GM12878 (cell line): Measurements from ENCODE around the gene ADGRL3. TPM values are rescaled to one million over a fixed set of nuclear protein-coding genes. Genes with fewer than 3 reads are reported as not detected.

Source experiments
- ATAC-seq: fragments of 200-7000 bp; cut with Tn5 transposase; 3 replicates; pipeline ENCODE4 v1.9.1; 2020; ENCODE audit warnings: mild to moderate bottlenecking, moderate library complexity
- BruUV-seq: library from RNA; stranded (reverse); fragments of 400-500 nt; replicated peaks from 2 replicates; lab custom pipeline; 2021; lab: Mats Ljungman, UMichigan
- CTCF ChIA-PET: fragments of 300-600 bp; sonication (Branson Sonifier 250); formaldehyde crosslinking; extraction: SDS; loops from one replicate; lab custom pipeline; 2021; ENCODE audit warnings: inconsistent platforms; lab: Yijun Ruan, JAX
- POLR2A ChIA-PET: fragments of 350-600 bp; formaldehyde crosslinking; extraction: SDS; loops from one replicate; lab custom pipeline; 2021; ENCODE audit warnings: inconsistent platforms; lab: Charles Lee
- RAD21 ChIA-PET: fragments of 300-600 bp; sonication (Branson Sonifier 250); formaldehyde crosslinking; loops from one replicate; lab custom pipeline; 2023; ENCODE audit warnings: antibody characterized with exemption; ENCODE audit not compliant: unreplicated experiment; lab: Charles Lee
- SMC1A ChIA-PET: fragments of 300-600 bp; sonication (Branson Sonifier 250); formaldehyde crosslinking; loops from one replicate; lab custom pipeline; 2023; ENCODE audit not compliant: unreplicated experiment, uncharacterized antibody; lab: Charles Lee
- DNase-seq: peaks from one replicate; pipeline ENCODE4 v3.0.0-alpha.2; 2011; ENCODE audit warnings: low read depth, low spot score
- FAIRE-seq: peaks from 3 replicates; lab custom pipeline; 2011; peaks lifted over from hg19 to GRCh38; lab: Jason Lieb, UNC
- H2AFZ ChIP-seq: 2 replicates; pipeline ENCODE4 v1.6.0; 2011; ENCODE audit warnings: low read depth, low read length, control low read depth; ENCODE audit not compliant: control insufficient read depth
- H3K27ac ChIP-seq: 2 replicates; pipeline ENCODE4 v1.5.1; 2011; ENCODE audit warnings: control low read depth; ENCODE audit not compliant: control insufficient read depth, insufficient read depth
- H3K27me3 ChIP-seq, 2 experiments: replicated peaks in 1 of 2; 2 replicates each; pipeline versions ENCODE4 v1.6.0 to v1.6.1; 2011; ENCODE audit warnings: low read length in 1 of 2; ENCODE audit not compliant: control insufficient read depth in 2 of 2, insufficient read depth in 2 of 2
- H3K36me3 ChIP-seq, 2 experiments: 2 replicates each; pipeline ENCODE4 v1.5.1; 2011; ENCODE audit warnings: low read length in 1 of 2; ENCODE audit not compliant: control insufficient read depth in 2 of 2, insufficient read depth in 2 of 2
- H3K4me1 ChIP-seq: 2 replicates; pipeline ENCODE4 v1.6.1; 2011; ENCODE audit warnings: mild to moderate bottlenecking, low read length, moderate library complexity, mixed read lengths; ENCODE audit not compliant: control insufficient read depth, insufficient read depth
- H3K4me2 ChIP-seq: 2 replicates; pipeline ENCODE4 v1.6.0; 2011; ENCODE audit warnings: control low read depth; ENCODE audit not compliant: control insufficient read depth, insufficient read depth
- H3K4me3 ChIP-seq: fragments of 200-600 bp; sonication (generic); 2 replicates; pipeline ENCODE4 v1.5.1; 2016
- H3K79me2 ChIP-seq: 2 replicates; pipeline ENCODE4 v1.6.0; 2011; ENCODE audit warnings: low read length; ENCODE audit not compliant: control insufficient read depth, insufficient read depth
- H3K9ac ChIP-seq: 2 replicates; pipeline ENCODE4 v1.8.0; 2011; ENCODE audit warnings: low read length, control low read depth, mixed read lengths; ENCODE audit not compliant: control insufficient read depth, insufficient read depth
- H3K9me3 ChIP-seq: replicated peaks from 3 replicates; pipeline ENCODE4 v1.5.1; 2011; ENCODE audit warnings: mild to moderate bottlenecking, low read length; ENCODE audit not compliant: control insufficient read depth, insufficient read depth
- H4K20me1 ChIP-seq: 2 replicates; pipeline ENCODE4 v1.6.0; 2011; ENCODE audit not compliant: control insufficient read depth, insufficient read depth
- BCL3 ChIP-seq: IDR thresholded peaks from 2 replicates; pipeline ENCODE4 v1.6.1; 2011; ENCODE audit warnings: borderline replicate concordance, low read depth, mild to moderate bottlenecking, moderate library complexity, low read length; ENCODE audit not compliant: insufficient read depth, poor library complexity, severe bottlenecking
- BHLHE40 ChIP-seq, 2 experiments: fragments of 450-650 bp in 1 of 2; IDR thresholded peaks; 2 replicates each; pipeline ENCODE4 v1.6.1; 2011 to 2017; ENCODE audit warnings: low read depth in 2 of 2, borderline replicate concordance in 1 of 2, improper control_type of control experiment in 1 of 2, low read length in 1 of 2, mild to moderate bottlenecking in 1 of 2
- EZH2 ChIP-seq: IDR thresholded peaks from 2 replicates; pipeline ENCODE4 v1.6.1; 2012; ENCODE audit warnings: low read depth, mild to moderate bottlenecking, control low read depth, inconsistent platforms, low read length, borderline replicate concordance; ENCODE audit not compliant: control insufficient read depth
- GABPA ChIP-seq: IDR thresholded peaks from 2 replicates; pipeline ENCODE4 v1.6.1; 2014; ENCODE audit warnings: antibody characterized with exemption, low read depth, mild to moderate bottlenecking, inconsistent platforms
- SPI1 ChIP-seq: IDR thresholded peaks from 2 replicates; pipeline ENCODE4 v1.6.1; 2011; ENCODE audit warnings: low read depth, mild to moderate bottlenecking, low read length, moderate library complexity, borderline replicate concordance; ENCODE audit not compliant: insufficient read depth
- USF2 ChIP-seq: IDR thresholded peaks from 2 replicates; pipeline ENCODE4 v1.6.1; 2011; ENCODE audit warnings: low read depth, low read length, improper control_type of control experiment, borderline replicate concordance
- WGBS: methylation state at CpG from one replicate; pipeline ENCODE4 v1.1.6; 2016; ENCODE audit warnings: low lambda C conversion rate; ENCODE audit not compliant: insufficient replicate concordance, insufficient coverage; ENCODE audit errors: missing lambda C conversion rate; 5-methylcytosine and 5-hydroxymethylcytosine counted together
- in situ Hi-C: fragments of 300-500 bp; cut with MboI; formaldehyde crosslinking; loops from 9 replicates; pipeline ENCODE4 v1.14.3; 2018; ENCODE audit warnings: mixed read lengths
- intact Hi-C: fragments of 100-400 bp; cut with micrococcal nuclease; formaldehyde crosslinking; loops from one replicate; pipeline ENCODE4 v1.14.2; 2022; ENCODE audit not compliant: unreplicated experiment
- polyA plus RNA-seq, 11 experiments: library from polyadenylated mRNA; depleted of rRNA in 4 of 11; unstranded in 6 of 11; stranded (reverse) in 5 of 11; fragments of >200 nt; fragmentation: Nextera tagmentation in 4 of 11; fragmentation: Illumina TruSeq in 1 of 11; extraction: Ambion mirVana in 4 of 11; extraction: Trizol in 1 of 11; gene quantifications; 1 replicate in 1 of 11; 2 replicates in 10 of 11; pipeline versions ENCODE4 v1.2.1 to v1.2.3, GENCODE V29; 2011 to 2016; ENCODE audit warnings: inconsistent platforms in 2 of 11, missing spikeins in 2 of 11, low read depth in 1 of 11
- total RNA-seq, 4 experiments: library from RNA; depleted of rRNA in 3 of 4; stranded (reverse); fragments of >200 nt in 3 of 4; fragmentation: Illumina TruSeq in 1 of 4; extraction: Trizol in 1 of 4; gene quantifications; 2 replicates each; pipeline versions ENCODE4 v1.2.1 to v1.2.3, GENCODE V29; 2013 to 2021
- TF ChIP-seq, protein P1 (sequence below): fragments of 150-350 bp; IDR thresholded peaks from 2 replicates; pipeline ENCODE4 v1.6.1; 2016; ENCODE audit warnings: low read depth, low read length

ADGRL3 gene
- total and polyA plus RNA-seq, 10 of the 15 experiments (the other 5 are each of a cell fraction or from before 2014, with no cell fraction given), result 1.1 TPM; not detected in 9

DNA sequence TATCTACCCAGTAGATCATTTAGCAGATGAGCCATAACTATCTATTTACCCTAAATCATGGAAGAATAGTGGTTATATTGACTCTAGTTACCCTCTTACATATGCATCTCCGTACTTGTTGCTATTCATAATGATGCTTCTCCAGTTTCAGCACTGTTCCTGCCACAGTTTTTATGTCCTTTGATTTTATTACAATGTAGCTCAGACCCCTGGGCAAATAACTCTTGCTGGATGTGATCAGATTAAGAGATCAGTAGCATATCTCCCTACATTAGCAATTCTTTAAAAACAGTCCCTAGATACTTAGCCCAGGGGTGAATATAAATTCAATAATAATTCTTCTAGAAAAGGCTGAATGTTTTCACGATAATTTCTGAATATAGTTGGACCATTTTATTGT lies 696.5 kb downstream of the ADGRL3 start:
- H3K4me3 ChIP-seq, result no peak overlapping the region
- ATAC-seq, result no peak
- no peaks in the 10 kb centered on the region for H3K27me3 ChIP-seq
- intact Hi-C loops, result no loop called here
- no peak overlapping the region for H2AFZ ChIP-seq
- H4K20me1 ChIP-seq, result no peaks in the 10 kb centered on the region
- H3K27ac ChIP-seq, result no peak overlapping the region
- in situ Hi-C loops, result no loop called here
- ChIA-PET POLR2A (no interaction called here), SMC1A (interaction anchor here (1.0 to 1.6 kb wide), 5 partner anchors 8 to 32 kb away, joined by 3 to 7 read pairs (median 4); no protein-coding TSS in a partner anchor), RAD21 (no interaction called here), CTCF (interaction anchor here (1.1 kb wide), 1 partner anchor 162 kb away, joined by 3 read pairs; no protein-coding TSS in a partner anchor)
- BruUV-seq, result no TSS peak
- no peaks in the 10 kb centered on the region for H3K9me3 ChIP-seq
- DNase-seq, result no peak
- TF ChIP-seq, protein P1, sequence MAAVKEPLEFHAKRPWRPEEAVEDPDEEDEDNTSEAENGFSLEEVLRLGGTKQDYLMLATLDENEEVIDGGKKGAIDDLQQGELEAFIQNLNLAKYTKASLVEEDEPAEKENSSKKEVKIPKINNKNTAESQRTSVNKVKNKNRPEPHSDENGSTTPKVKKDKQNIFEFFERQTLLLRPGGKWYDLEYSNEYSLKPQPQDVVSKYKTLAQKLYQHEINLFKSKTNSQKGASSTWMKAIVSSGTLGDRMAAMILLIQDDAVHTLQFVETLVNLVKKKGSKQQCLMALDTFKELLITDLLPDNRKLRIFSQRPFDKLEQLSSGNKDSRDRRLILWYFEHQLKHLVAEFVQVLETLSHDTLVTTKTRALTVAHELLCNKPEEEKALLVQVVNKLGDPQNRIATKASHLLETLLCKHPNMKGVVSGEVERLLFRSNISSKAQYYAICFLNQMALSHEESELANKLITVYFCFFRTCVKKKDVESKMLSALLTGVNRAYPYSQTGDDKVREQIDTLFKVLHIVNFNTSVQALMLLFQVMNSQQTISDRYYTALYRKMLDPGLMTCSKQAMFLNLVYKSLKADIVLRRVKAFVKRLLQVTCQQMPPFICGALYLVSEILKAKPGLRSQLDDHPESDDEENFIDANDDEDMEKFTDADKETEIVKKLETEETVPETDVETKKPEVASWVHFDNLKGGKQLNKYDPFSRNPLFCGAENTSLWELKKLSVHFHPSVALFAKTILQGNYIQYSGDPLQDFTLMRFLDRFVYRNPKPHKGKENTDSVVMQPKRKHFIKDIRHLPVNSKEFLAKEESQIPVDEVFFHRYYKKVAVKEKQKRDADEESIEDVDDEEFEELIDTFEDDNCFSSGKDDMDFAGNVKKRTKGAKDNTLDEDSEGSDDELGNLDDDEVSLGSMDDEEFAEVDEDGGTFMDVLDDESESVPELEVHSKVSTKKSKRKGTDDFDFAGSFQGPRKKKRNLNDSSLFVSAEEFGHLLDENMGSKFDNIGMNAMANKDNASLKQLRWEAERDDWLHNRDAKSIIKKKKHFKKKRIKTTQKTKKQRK, result no peak
- TF ChIP-seq BHLHE40 (IDR thresholded peaks at IDR 0.05; ENCODE audit: borderline replicate concordance in 1 of 2, low read depth in 2 of 2, low read length in 1 of 2), result no peak
- no peak for TF ChIP-seq GABPA
- TF ChIP-seq BCL3, result no peak
- no peak for TF ChIP-seq USF2
- no peak for TF ChIP-seq EZH2
- TF ChIP-seq SPI1, result no peak
- H3K36me3 ChIP-seq, result no peaks in the 10 kb centered on the region
- 0% methylated on average over 2 of the region's 2 CpGs for WGBS
- no peaks in the 10 kb centered on the region for H3K79me2 ChIP-seq
- no peak overlapping the region for H3K9ac ChIP-seq
- H3K4me2 ChIP-seq, result no peak overlapping the region
- no peaks in the 10 kb centered on the region for H3K4me1 ChIP-seq
- FAIRE-seq, result no peak
